ENCODE measurements around the gene HNRNPUL2. TPM values are rescaled to one million over a fixed set of nuclear protein-coding genes. Genes with fewer than 3 reads are reported as not detected.
"Not testable (repeated sequence)": the region's sequence is repeated elsewhere in the genome, so short reads cannot be mapped to it uniquely, and the experiment has no call there.

The HNRNPUL2 gene
- polyA plus RNA-seq, 1 donor from 2014 or later, result 2.8 TPM

DNA sequence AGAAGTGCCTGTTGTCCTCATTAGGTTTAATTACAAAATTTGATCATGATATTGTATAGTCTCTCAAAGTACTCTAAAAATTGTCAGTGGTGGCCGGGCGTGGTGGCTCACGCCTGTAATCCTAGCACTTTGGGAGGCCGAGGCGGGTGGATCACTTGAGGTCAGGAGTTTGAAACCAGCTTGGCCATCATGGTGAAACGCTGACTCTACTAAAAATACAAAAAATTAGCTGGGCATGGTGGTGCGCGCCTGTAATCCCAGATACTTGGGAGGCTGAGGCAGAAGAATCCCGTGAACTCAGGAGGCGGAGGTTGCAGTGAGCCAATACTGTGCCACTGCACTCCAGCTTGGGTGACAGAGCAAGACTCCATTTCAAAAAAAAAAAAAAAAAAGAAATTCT is 51.8 kb downstream of the HNRNPUL2 start:
- Mint-ChIP-seq H3K4me1 (peaks cover 26 to 29% (median 26%) of the 10 kb centered on the region in 3 donors), H3K4me3 (peak overlapping the region in 2 of 4 donors; percentile 30 to 54), H3K27ac (peak overlapping the region in 1 of 3 donors; percentile 78)

GRCh38 chr11:62673196-62673525 is 54.1 kb downstream of the HNRNPUL2 start:
- Mint-ChIP-seq H3K4me3 (peak overlapping the region in 3 of 4 donors; percentile 98 to 100 (median 100)), H3K27me3 (no peaks in the 10 kb centered on the region), H3K36me3 (peaks cover 2% of the 10 kb centered on the region), H3K9me3 (no peaks in the 10 kb centered on the region), H3K27ac (peak overlapping the region; percentile 12 to 99 (median 53)), H3K4me1 (peaks cover 20 to 29% (median 27%) of the 10 kb centered on the region in 3 donors)

More for the DNA sequence above, 51.8 kb downstream of the HNRNPUL2 start:
- not testable (repeated sequence) for H3K9me3 Mint-ChIP-seq, H3K27me3 Mint-ChIP-seq, H3K36me3 Mint-ChIP-seq

- H3K27ac Mint-ChIP-seq, result peak within 1 kb of the TSS; percentile 94 to 99 (median 99)
- peaks cover 2% of the 10 kb centered on the region for H3K36me3 Mint-ChIP-seq
- H3K27me3 Mint-ChIP-seq, result no peaks in the 10 kb centered on the region
- H3K9me3 Mint-ChIP-seq, result no peaks in the 10 kb centered on the region
- H3K4me1 Mint-ChIP-seq, result peaks cover 21 to 29% (median 25%) of the 10 kb centered on the region in 3 donors
- H3K4me3 Mint-ChIP-seq, result peak within 1 kb of the TSS; percentile 98 to 100 (median 100)
Observed at GRCh38 chr11:62671608-62672389, 55.5 kb downstream of the HNRNPUL2 start, which contains the start of the genes LBHD1 and UQCC3. TSS of gene LBHD1 (minus strand) at chr11:62672267. CDS start at chr11:62670031, 2,236 bp downstream. TSS of gene UQCC3 (plus strand) at chr11:62671673. CDS start at chr11:62671746, 73 bp downstream.

- Mint-ChIP-seq H3K36me3 (peaks cover 2% of the 10 kb centered on the region), H3K9me3 (no peaks in the 10 kb centered on the region), H3K4me3 (peak overlapping the region; percentile 98 to 100 (median 100)), H3K27me3 (no peaks in the 10 kb centered on the region), H3K27ac (peak overlapping the region; percentile 94 to 99 (median 99)), H3K4me1 (peaks cover 21 to 34% (median 28%) of the 10 kb centered on the region in 3 donors)
Observed at GRCh38 chr11:62671236-62671607, 56.0 kb downstream of the HNRNPUL2 start.

DNA sequence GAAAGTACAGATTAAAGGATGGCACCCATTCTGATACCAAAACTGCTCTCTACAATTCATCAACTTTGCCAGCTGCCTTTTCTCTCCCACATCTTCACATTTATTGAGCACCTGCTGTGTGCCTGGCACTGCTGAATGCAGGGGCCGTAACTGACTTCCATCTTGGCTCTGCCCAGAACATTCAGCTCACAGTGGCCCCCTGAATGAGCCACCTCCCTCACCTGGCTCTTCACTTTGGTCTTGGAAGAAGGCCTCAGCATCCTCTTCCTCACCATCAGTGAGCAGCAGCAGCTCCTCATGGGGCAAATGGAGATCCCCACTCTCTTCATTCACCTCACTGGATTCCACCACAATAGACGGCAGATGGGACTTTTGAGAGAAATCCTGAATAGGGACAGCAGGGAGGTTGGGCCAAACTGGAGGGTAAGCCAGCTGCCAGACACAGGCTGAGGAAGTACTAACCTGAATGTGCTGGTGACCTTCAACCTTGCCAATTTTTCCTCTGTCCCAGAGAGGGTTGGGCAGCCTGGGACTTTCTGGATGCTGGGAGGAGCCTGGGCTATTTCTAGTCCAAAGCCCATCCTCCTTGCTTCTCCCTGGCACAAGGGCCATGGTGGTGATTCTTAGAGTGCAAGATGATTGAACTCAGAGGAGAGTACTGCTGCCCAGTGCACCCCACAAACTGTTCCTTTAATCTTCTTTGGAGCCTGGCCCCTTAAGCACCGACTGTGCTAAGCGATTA is 57.7 kb downstream of the HNRNPUL2 start:
- Mint-ChIP-seq H3K4me1 (peaks cover 29 to 32% (median 31%) of the 10 kb centered on the region in 3 donors), H3K27me3 (no peaks in the 10 kb centered on the region), H3K36me3 (no peaks in the 10 kb centered on the region), H3K27ac (peak overlapping the region in 2 of 3 donors; percentile 37 to 86), H3K9me3 (no peaks in the 10 kb centered on the region), H3K4me3 (peak overlapping the region in 3 of 4 donors; percentile 83 to 100 (median 98))

GRCh38 chr11:62667460-62667859 is 59.8 kb downstream of the HNRNPUL2 start:
- peak overlapping the region in 2 of 3 donors; percentile 98 for H3K27ac Mint-ChIP-seq
- peaks cover 31 to 34% (median 34%) of the 10 kb centered on the region in 3 donors for H3K4me1 Mint-ChIP-seq
- H3K9me3 Mint-ChIP-seq, result no peaks in the 10 kb centered on the region
- H3K36me3 Mint-ChIP-seq, result no peaks in the 10 kb centered on the region
- no peaks in the 10 kb centered on the region for H3K27me3 Mint-ChIP-seq
- peak overlapping the region in 3 of 4 donors; percentile 63 to 99 (median 98) for H3K4me3 Mint-ChIP-seq

- H3K36me3 Mint-ChIP-seq, result no peaks in the 10 kb centered on the region
- H3K4me3 Mint-ChIP-seq, result peak overlapping the region; percentile 96 to 99 (median 98)
- H3K4me1 Mint-ChIP-seq, result peaks cover 27 to 29% (median 29%) of the 10 kb centered on the region in 3 donors
- H3K9me3 Mint-ChIP-seq, result no peaks in the 10 kb centered on the region
- H3K27me3 Mint-ChIP-seq, result no peaks in the 10 kb centered on the region
- peak overlapping the region; percentile 46 to 98 (median 98) for H3K27ac Mint-ChIP-seq
Observed at GRCh38 chr11:62666259-62666926, 60.9 kb downstream of the HNRNPUL2 start.

DNA sequence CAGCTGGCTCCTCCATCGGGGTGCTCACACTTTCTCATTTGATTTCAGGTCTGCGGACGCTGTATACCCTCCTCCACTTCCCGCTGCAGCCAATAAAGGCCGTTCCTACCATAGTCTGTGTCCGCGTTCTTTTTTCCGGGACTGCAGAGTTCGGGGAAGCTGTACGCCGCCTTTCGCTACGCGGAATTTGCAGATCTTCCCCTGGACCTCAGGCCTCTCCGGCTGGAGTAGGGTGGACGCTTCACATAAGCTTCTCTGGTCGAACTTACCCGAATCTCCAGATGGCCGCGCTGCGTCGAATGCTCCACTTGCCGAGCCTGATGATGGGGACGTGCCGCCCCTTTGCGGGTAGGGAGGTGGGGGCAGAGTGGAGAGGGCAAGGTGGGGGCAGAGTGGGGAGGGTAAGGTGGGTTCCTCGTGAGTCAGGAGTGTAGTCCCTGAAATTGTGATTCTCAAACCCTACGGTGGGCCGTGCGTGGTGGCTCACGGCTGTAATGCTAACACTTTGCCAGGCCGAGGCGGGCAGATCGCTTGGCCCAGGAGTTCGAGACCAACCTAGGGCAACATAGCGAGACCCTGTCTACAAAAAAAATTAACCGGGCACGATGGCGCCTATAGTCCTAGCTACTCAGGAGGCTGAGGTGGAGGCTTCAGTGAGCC is 61.5 kb downstream of the HNRNPUL2 start:
- Mint-ChIP-seq H3K4me1 (peaks cover 22 to 27% (median 25%) of the 10 kb centered on the region in 3 donors), H3K9me3 (no peaks in the 10 kb centered on the region), H3K27me3 (no peaks in the 10 kb centered on the region), H3K27ac (peak overlapping the region; percentile 95 to 98 (median 98)), H3K36me3 (no peaks in the 10 kb centered on the region), H3K4me3 (peak overlapping the region; percentile 96 to 99 (median 98))

GRCh38 chr11:62665075-62665598 is 62.1 kb downstream of the HNRNPUL2 start, which contains the start of the genes C11orf98 and CSKMT:
TSS of gene C11orf98 (minus strand) at chr11:62665210. CDS start at chr11:62665169, 41 bp downstream.
TSS of gene CSKMT (plus strand) at chr11:62665312. CDS start at chr11:62665880, 568 bp downstream.
- Mint-ChIP-seq H3K9me3 (no peaks in the 10 kb centered on the region), H3K36me3 (no peaks in the 10 kb centered on the region), H3K27me3 (no peaks in the 10 kb centered on the region), H3K27ac (peak within 1 kb of the TSS; percentile 95 to 98 (median 98)), H3K4me1 (peaks cover 21 to 24% (median 22%) of the 10 kb centered on the region in 3 donors), H3K4me3 (peak within 1 kb of the TSS; percentile 96 to 99 (median 98))

DNA sequence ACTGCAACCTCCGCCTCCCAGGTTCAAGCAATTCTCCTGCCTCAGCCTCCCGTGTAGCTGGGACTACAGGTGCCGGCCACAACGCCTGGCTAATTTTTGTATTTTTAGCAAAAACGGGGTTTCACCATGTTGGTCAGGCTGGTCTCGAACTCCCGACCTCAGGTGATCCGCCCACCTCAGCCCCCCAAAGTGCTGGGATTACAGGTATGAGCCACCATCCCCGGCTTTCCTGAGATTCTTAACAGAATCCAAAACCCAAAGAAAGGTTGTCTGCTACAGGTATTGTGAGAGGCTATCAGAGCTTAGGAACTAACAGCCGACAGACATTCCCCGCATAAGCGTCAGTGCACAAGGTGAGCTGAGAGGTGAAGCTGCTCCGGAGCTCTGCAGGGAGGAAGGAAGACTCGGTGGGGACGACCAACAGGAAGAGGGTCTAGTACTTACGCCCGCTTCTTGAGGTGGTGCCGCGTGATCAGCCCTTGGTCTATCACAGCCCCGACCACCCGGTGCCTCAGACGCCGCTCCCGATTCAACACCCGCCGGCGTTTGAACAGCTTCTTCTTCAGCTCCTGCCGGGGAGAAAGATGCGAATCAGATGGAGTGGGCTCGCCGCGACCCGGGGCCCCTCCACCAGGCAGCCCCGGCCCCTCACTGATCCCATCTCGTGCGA is 62.7 kb downstream of the HNRNPUL2 start:
- Mint-ChIP-seq H3K9me3 (no peaks in the 10 kb centered on the region), H3K4me1 (peaks cover 21 to 24% (median 22%) of the 10 kb centered on the region in 3 donors), H3K36me3 (no peaks in the 10 kb centered on the region), H3K4me3 (peak overlapping the region; percentile 96 to 99 (median 98)), H3K27me3 (no peaks in the 10 kb centered on the region), H3K27ac (peak overlapping the region; percentile 95 to 98 (median 98))

Other genes starting within 250 kb of the HNRNPUL2 start
- 107 TPM for gene AHNAK, start 180.7 kb downstream of the HNRNPUL2 start, polyA plus RNA-seq
- 1,657 TPM for gene EEF1G, start 153.6 kb downstream of the HNRNPUL2 start, polyA plus RNA-seq
- gene TUT1, start 135.9 kb downstream of the HNRNPUL2 start, polyA plus RNA-seq, result 19.2 TPM
- 32.9 TPM for gene MTA2, start 125.6 kb downstream of the HNRNPUL2 start, polyA plus RNA-seq
- 13.8 TPM for gene EML3, start 114.7 kb downstream of the HNRNPUL2 start, polyA plus RNA-seq
- gene ROM1, start 114.2 kb downstream of the HNRNPUL2 start, polyA plus RNA-seq, result 0.19 TPM
- gene B3GAT3, start 105.5 kb downstream of the HNRNPUL2 start, polyA plus RNA-seq, result 36.1 TPM
- gene GANAB, start 80.8 kb downstream of the HNRNPUL2 start, polyA plus RNA-seq, result 112 TPM
- gene INTS5, start 74.2 kb downstream of the HNRNPUL2 start, polyA plus RNA-seq, result 30.9 TPM
- gene C11orf98, start 62.2 kb downstream of the HNRNPUL2 start, polyA plus RNA-seq, result 96.3 TPM
- gene CSKMT, start 62.1 kb downstream of the HNRNPUL2 start, polyA plus RNA-seq, result 6.3 TPM
- gene UQCC3, start 55.8 kb downstream of the HNRNPUL2 start, polyA plus RNA-seq, result 13.7 TPM
- gene LBHD1, start 55.2 kb downstream of the HNRNPUL2 start, polyA plus RNA-seq, result 6.2 TPM
- 228 TPM for gene UBXN1, start 48.4 kb downstream of the HNRNPUL2 start, polyA plus RNA-seq
- not detected for gene LRRN4CL, start 37.9 kb downstream of the HNRNPUL2 start, polyA plus RNA-seq
- 48.2 TPM for gene BSCL2, start 20.0 kb downstream of the HNRNPUL2 start, polyA plus RNA-seq
- 13.3 TPM for gene GNG3, start 19.8 kb downstream of the HNRNPUL2 start, polyA plus RNA-seq
- gene TTC9C, start 1.0 kb upstream of the HNRNPUL2 start, polyA plus RNA-seq, result 35.0 TPM
- 5.0 TPM for gene ZBTB3, start 26.7 kb upstream of the HNRNPUL2 start, polyA plus RNA-seq
- gene POLR2G, start 34.1 kb upstream of the HNRNPUL2 start, polyA plus RNA-seq, result 202 TPM
- gene TAF6L, start 43.9 kb upstream of the HNRNPUL2 start, polyA plus RNA-seq, result 12.2 TPM
- gene TMEM179B, start 59.9 kb upstream of the HNRNPUL2 start, polyA plus RNA-seq, result 101 TPM
- gene TMEM223, start 64.5 kb upstream of the HNRNPUL2 start, polyA plus RNA-seq, result 39.1 TPM
- 67.6 TPM for gene NXF1, start 78.0 kb upstream of the HNRNPUL2 start, polyA plus RNA-seq
- 39.8 TPM for gene STX5, start 104.6 kb upstream of the HNRNPUL2 start, polyA plus RNA-seq
- gene TEX54, start 105.4 kb upstream of the HNRNPUL2 start, polyA plus RNA-seq, result not detected
- 57.5 TPM for gene WDR74, start 112.1 kb upstream of the HNRNPUL2 start, polyA plus RNA-seq
- 111 TPM for gene SLC3A2, start 153.4 kb upstream of the HNRNPUL2 start, polyA plus RNA-seq
- gene CHRM1, start 193.9 kb upstream of the HNRNPUL2 start, polyA plus RNA-seq, result not detected